HG03103 (cell line): Measurements from ENCODE around the gene MRPL1.
A peak's percentile ranks its signal among the peaks of the same experiment; 100 is the strongest.
"Not testable (repeated sequence)": the region's sequence is repeated elsewhere in the genome, so short reads cannot be mapped to it uniquely, and the experiment has no call there.

Experiments used
- ATAC-seq: cut with Tn5 transposase; IDR thresholded peaks from one replicate; pipeline ENCODE4 v1.9.1; 2021; ENCODE audit warnings: low read depth; ENCODE audit not compliant: unreplicated experiment

MRPL1 gene

DNA sequence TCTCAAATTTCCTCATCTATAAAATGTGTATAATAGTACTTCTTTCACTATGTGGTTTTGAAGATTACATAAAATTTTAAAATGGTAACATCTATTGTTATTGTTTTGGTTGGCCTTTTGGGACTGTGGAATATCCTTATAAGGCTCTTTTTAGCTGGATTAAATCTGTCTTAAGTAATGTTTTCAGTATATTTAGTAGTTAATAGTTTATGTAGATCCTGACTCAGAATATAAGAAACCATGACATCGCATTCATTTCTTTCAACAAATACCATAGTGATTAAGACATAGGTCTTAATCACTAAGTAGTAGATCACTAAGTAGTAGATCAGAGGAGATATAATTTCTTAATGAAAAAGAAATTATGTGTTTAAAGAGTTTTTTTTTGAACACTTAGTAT, 48.5 kb downstream of the MRPL1 start:
- ATAC-seq, result no peak

DNA sequence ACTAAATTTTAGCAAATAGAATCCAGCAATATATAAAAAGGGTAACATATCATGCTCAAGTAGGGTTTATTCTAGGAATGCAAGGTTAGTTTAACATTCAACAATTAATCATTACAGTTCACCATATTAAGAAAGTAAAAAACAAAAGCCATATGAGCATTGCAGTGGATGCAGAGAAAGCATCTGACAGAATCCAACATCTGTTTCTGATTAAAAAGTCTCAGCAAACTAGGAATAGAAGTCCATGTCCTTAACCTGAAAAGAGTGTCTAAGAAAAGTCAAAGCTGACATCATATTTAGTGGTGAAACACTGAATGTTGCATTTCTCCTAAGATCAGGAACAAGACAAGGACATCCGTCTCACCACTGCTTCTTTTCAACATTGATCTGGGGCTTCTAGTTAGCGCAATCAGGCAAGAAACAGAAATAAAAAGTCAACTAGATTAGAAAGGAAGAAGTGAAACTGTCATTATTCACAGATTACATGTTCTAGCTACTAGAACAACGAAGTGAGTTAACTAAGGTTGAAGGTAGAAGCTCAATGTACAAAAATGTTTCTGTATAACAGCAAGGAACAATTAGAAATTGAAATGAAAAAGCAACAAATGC, 49.3 kb downstream of the MRPL1 start:
- peak; percentile 81 for ATAC-seq

DNA sequence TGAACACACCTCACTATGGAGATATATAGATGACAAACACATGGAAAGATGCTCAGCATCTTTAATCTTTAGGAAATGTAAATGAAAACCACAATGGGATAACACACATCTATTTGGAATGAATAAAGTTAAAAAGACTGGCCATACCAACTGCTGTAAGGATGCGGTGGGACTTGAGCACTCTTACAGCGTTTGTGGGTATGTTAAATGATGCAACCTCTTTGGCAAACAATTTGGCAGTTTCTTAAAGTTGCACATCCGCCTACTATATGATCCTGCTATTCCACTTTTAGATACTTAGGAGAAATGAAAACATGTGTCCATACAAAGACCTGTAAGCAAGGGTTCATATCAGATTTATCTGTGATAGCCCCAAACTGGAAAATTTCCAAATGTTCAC, 50.7 kb downstream of the MRPL1 start:
- no peak for ATAC-seq

DNA sequence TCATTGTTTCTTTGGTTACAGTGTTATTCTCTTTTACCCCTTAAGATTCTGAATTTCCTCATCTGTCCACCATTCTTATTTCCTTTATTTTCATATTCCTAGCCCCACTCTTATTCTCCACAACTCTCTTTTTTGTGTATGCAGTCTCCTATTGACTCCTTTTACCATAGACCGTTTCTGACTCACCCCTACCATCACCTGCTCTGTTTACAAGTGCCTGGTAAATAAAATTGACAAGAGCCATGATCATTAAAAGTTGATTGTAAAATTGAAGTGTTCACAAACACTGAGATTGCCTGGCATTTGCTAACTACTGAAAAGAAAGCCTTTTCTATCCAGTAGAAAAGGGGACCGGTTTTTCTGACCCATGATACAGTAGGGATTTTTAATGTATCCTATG, 54.4 kb downstream of the MRPL1 start:
- no peak for ATAC-seq

DNA sequence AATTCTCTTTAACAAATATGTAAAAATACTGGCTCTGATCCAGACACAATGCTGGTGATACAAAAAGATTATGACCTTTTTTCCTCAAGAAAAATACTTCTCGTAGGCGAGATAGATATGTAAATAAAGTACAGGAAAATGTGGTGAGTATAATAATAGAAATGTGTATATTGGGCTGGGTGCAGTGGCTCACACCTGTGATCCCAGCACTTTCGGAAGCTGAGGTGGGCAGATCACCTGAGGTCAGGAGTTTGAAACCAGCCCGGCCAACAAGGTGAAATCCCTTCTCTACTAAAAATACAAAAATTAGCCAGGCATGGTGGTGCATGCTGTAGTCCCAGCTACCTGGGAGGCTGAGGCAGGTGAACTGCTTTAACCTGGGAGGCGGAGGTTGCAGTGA, 55.0 kb downstream of the MRPL1 start:
- no peak for ATAC-seq

DNA sequence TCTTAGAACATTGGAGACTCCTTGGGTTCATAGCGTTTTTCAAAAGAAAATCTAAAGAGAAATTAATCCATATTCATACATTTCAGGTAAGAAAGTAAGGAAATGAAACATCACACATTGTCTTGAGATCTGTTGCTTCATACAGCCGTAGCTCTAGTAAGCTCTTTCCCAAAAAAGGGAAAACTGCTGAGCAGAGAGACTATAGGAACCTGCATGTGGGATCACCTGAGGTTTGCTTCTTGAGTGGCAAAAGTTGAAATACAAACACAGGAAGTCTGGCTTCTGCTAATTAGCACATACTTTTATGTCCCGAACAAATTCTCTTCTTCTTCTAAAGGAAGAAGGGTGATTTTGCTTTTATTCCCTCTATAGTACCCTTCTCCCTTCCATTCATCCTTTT, 57.7 kb downstream of the MRPL1 start:
- ATAC-seq, result no peak

DNA sequence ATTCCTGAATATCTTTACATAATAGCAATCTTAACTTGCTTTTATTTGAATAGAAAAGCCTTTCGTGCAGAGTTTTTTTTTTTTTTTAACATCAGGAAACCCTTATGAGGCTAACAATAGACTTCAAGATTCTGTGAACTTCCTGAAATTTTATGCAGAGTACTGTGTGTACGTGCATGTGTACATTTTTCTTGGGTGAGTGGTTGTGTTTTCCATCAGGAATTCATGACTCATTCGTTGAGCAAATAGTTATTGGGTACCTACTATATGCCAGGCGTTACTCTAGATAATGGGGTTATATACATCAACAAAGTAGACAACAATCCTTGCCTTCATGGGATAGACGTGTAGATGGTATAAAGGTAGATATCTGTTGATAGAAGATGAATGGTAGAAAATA, 59.1 kb downstream of the MRPL1 start:
- no peak for ATAC-seq

DNA sequence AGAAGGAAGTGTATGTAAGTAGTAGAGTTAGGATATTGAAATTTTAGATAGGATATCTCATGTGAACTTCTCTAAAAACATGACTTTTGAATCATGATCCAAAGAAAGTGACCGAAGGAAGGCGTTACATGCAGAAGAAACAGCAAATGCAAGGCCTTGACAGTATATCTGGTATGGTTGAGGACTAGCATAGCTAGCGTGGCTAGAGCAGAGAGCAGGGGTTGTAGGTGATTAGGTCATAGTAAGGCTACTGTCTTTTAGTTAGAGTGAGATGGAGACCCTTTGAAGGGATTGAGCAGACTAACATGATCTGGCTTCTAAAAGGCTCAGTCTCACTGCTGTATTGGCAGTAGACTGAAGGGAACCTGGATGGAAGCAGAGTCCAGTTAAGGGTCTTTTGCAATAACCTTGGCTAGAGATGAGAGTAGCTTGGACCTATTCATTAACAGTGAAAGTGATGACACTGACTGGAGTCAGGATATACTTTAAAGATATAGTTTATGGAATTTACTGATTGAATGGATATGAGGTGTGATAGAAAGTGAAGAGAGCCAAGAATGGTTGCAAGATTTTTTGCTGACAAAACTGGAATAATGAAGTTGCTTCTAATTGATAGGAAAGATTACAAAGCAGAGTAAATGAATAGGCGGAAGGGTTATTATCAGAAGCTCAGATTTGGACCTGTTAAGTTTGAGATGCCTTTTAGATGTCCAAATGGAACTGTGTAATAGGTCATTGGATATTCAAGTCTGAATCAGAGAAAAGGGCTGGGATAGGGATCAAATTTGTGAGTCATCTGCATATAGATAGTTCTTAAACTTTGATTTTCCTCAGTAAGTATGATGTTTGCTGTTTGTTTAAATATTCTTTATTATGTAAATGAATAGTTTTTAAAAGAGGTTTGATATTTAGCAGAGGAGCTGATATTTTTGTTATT, 59.8 kb downstream of the MRPL1 start:
- no peak for ATAC-seq

DNA sequence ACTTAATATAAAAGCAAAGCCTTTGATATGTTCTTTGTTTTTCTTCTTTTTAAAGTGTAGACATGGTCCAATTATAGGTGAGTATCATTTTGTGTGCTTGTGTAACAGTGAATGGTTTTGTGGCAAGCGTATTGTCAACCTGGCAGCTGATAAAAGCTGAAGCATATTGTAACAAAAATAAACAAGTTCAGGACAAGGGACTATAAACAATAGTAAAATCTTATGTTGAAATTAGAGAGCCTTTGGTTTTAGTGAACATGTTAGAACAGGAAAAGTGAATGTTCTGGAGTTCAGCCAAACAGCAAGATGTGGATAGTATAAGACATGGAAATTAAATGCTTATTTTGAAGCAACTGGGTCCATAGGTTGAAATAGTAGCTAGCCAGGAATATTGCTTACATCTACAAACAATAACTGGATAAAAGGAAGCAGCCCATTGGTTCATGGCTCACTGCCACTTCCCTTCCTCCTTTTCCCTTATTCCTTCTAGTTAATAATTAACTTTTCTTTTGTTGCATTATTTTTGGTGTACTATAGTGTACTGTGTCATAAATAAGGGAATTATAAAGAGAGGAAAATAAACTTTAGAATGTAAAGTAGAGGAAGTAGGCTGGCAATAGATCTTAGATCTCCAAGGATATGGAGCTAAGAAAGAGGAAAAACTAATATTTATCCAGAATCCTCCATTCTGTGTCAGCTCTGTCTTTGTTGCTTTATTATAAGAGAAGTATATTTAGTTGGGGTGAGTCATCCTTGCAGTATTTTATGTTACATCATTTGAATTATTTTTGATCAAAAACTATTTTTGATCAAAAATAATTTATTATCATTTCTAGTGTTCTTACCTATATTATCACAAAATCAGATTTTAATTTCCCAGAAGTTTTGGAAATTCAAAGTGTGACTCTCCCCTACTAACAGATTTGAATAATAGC, 65.6 kb downstream of the MRPL1 start:
- ATAC-seq, result no peak

DNA sequence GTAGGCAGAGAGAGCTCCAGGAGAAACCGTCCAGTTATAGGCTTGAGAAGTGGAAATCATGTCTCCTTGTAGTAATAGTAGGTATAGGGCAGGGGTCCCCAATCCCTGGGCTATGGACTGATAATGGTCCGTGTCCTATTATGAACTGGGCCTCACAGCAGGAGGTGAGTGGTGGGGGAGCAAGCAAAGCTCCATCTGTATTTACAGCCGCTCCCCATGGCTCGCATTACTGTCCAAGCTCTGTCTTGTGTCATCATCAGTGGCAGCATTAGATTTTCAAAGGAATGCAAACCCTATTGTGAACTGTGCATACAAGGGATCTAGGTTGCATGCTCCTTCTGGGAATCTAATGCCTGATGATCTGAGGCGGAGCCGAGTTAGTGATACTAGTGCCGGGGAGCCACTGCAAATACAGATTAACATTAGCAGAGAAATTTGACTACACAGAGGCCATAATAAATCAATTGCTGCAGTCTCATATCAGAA, 67.6 kb downstream of the MRPL1 start:
- ATAC-seq, result no peak

DNA sequence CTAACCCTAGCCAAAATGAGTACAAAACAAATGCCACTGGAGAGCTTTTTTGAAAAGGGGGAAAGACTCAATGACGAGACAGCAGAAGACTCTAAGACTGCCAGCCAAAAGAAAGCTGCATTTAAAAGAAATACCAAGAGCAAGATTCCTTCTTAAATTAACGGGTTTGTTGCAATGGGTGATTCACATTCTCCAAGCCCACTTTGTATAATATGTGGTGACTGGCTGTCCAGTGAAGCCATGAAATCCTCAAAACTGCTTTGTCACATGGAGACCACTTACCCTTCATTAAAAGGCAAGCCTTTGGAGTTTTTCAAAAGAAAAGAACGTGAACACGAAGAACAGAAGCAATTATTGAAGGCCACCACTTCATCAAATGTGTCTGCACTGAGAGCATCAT, 68.2 kb downstream of the MRPL1 start:
- no peak for ATAC-seq

DNA sequence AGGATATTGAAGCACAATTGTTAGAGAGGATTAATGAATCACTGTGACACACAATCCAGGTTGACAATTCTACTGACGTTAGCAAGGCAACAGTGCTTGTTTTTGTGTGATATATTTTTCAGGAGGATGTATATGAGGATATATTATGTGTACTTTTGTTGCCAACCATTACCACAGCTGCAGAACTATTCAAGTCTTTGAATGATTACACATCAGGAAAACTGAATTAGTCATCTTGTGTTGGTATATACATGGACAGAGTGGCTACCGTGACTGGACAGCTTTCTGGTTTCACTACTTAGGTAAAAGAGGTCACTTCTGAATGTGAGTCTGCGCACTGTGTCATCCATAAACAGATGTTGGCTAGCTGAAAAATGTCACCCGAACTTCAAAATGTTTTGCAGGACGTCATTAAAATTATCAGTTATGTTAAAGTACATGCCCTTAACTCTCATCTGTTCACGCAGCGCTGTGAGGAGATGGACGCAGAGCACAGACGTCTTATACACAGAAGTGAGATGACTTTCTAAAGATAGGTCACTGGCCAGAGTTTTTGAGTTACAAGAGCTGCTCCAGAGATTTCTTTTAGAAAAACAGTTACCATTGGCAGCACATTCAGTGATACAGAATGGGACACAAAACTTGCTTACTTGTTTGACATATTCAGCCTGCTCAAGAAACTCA, 69.0 kb downstream of the MRPL1 start:
- ATAC-seq, result no peak

DNA sequence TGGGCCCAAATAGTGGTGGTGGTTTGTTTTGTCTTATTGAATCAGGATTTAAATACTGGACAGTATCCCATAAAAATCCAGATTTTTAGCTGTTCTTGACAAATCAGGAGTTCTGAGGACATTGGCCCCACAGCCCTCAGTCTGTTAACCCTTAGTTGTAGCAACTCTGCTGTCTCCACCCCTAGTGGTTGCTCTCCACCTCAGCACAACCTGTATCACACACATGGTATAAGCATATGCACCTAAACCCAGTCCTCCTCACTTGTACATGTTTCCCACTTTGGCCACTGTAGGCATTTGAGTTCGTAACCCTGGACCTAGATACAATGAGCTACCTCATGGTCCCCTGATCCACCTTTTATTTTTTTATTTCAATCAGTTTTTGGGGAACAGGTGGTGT, 75.9 kb downstream of the MRPL1 start:
- ATAC-seq, result no peak

DNA sequence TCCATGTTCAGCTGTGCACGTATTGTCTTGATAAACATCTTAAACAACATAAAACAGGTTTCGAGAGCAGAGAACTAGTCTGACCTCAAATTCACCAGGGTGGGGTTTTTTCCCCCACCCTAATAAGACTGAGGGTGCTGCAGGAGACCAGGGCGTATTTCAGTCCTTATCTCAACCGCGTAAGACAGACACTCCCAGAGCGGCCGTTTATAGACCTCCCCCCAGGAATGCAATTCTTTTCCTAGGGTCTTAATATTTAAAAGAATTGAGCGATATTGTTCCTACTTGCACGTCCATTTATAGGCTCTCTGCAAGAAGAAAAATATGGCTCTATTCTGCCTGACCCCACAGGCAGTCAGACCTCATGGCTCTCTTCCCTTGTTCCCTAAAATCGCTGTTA, 83.3 kb downstream of the MRPL1 start:
- not testable (repeated sequence) for ATAC-seq

DNA sequence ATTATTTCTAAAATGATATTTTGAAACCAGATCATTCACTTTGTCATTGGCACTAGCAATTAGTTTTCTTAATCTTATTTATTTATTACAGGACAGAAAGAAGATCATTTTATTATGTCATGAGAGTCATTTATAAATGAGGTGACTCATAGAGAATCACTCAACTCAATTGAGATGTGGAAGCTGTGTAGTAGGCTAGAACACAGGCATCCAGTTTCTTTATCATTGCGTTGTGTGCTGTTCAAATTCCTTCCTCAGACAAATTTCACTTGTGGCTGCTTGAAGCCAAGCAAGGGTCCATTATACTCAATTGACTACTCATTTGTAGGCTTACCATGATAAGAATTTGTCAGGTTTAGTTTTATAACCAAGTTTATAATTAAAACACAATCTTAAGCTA, 87.6 kb downstream of the MRPL1 start:
- no peak for ATAC-seq

DNA sequence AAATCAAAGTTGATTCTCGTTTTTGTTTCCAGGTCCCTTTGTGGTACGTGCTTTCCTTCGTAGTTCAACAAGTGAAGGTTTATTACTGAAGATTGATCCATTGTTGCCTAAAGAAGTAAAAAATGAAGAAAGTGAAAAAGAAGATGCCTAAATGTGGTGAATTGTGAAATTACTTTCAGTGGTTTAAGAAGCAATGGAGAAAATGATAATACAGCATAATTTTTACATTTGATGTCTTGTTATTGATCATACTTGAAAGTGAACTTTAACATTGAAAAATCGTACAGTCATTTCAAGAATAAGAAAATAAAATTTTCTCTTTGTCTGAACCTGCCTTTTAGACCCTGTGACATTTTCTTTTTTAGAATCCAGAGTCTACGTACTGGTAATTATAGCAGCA, 89.8 kb downstream of the MRPL1 start:
- ATAC-seq, result no peak

DNA sequence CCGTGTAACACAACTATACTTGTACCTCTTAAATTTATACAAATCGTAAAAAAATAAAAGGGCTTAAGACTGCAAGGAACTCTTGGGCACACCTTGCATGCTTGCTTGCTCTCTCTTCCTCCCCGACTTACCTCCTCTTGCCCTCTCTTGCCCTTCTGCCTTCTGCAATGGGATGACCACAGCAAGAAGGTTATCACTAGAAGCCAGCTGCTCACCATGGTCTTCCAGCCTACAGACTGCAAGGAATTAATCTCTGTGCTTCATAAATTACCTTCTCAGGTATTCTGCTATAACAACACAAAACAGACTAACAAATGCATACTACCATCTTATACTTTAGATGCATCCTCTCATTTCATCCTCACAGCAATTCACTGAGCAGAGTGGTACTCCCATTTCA, 92.1 kb downstream of the MRPL1 start:
- ATAC-seq, result no peak

DNA sequence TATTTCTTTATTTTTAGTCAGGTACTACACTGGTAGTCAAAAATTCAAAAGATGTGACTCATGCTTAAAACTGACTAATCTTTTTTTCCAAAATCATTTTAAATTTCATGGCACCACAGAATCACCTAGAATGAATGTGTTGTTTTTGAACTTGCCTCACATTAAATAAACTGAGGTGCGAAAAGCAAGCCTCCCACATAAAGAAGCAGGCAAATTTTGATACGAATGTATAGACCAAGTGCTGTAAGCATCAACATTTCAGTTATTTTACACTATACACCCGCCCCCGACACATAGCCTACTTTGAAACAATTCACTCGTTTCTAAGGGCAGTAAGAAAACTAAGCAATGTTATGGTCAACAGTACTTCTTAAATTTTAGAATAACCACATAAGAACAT, 94.3 kb downstream of the MRPL1 start:
- no peak for ATAC-seq

DNA sequence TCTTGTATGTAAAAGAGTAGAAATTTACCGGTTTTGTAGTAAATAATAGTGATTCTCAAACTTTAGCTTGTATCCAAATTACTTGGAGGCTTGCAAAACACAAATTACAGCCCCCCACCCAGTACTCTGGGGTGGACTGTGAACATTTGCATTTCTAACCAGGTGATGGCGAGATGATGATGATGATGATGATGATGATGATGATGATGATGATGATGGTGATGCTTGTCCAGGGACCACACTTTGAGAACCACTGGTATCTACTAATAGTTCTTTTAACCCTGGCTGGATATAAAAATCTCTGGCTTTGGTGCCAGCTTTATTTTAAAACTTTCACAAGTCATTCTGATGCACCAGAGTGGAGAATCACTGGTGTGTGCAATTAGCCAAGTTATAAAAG, 96.3 kb downstream of the MRPL1 start:
- ATAC-seq, result no peak

DNA sequence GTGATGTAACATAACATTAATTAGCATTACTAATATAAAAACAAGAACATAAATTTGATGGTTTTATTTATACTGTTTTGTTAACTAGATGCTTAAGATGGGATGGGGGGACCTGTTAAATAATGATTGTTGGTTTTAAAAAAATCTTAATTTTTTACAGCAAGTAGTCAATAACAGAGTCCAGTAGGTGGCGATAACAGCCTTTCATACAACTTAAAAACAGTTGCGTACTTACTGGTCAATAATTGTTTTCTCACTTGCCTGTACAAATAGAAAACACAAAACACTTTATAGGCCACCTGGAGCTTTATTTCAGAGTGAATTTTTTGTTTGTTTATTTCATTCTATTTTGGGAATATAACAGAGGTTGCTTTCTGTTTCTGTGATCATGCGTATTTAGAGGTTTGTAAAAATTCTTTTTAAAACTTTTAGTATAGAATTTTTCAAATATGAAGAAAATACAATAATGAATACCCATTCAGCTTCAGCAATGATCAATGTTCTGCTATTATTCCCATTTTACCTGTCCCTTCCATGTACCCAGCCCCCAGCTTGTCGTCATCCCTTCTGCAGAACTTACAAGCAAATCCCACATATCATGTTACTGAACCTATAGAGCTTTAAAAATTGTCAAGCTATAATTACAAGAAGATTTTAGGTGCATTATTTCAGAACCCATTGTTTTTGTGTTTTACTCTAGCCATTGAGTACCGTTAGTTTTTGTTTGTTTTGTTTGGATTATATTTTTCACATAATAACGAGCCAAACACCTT, 97.1 kb downstream of the MRPL1 start:
- no peak for ATAC-seq
